GM19043 (cell line): Measurements from ENCODE around the gene EDNRA.

Source experiments
- ATAC-seq: cut with Tn5 transposase; IDR thresholded peaks from one replicate; pipeline ENCODE4 v1.9.1; 2021; ENCODE audit warnings: low read depth; ENCODE audit not compliant: unreplicated experiment

The EDNRA gene

DNA sequence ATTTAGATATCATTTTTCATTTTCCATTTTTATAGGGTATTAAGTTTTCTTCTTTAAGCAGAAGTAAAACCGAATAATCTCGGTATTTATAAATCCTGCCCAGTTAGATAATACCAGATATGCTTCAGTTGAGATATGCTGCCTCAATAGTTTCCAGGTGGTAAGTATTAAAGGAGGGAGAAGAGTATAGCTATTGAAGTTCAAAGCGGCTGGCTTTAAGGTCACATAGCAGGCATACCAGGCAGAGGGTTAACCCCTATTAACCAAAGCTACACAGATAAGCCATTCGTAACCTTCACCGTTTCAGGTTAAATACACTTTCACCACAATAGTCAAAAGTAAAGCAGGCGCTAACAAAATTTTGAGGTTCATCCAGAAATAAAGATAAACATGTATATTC lies 54.2 kb downstream of the EDNRA start:
- ATAC-seq = no peak

DNA sequence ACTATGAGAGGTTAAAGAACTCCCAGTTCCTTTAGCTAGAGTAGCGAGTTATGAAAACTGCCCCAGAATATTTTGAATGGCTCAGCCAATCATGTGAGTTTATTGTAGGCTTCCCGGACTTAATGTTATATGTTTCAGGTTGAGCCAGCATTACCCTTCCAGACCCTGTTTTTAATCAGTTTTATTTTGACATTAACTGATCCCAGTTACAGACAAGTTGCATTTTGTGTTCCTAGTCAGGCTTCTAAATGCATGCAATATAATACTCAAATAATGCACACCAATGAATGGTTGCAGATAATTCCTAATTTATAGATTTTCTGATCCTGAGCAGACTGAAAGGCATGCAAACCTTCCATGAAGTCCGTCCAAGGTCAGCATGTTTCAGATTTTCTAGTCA lies 57.8 kb downstream of the EDNRA start:
- ATAC-seq = no peak

DNA sequence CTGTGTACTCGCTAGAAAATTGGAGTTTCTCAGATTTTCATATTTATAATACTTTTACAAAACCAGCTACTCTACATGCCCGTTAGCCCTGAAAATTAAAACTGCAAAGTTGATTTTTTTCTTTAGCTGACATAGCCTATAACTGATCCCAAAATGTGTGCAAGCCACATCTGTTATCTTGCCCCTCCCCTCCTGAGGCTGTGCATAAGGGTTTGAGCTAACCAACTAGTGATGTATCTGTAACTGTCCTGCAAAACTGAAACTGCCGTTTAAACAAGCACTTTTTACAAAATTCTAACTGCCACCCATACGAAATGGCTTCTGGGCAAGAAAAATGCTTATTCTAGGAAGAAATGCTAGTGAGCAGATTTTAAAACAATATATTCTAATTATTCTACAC lies 59.1 kb downstream of the EDNRA start:
- ATAC-seq = no peak

DNA sequence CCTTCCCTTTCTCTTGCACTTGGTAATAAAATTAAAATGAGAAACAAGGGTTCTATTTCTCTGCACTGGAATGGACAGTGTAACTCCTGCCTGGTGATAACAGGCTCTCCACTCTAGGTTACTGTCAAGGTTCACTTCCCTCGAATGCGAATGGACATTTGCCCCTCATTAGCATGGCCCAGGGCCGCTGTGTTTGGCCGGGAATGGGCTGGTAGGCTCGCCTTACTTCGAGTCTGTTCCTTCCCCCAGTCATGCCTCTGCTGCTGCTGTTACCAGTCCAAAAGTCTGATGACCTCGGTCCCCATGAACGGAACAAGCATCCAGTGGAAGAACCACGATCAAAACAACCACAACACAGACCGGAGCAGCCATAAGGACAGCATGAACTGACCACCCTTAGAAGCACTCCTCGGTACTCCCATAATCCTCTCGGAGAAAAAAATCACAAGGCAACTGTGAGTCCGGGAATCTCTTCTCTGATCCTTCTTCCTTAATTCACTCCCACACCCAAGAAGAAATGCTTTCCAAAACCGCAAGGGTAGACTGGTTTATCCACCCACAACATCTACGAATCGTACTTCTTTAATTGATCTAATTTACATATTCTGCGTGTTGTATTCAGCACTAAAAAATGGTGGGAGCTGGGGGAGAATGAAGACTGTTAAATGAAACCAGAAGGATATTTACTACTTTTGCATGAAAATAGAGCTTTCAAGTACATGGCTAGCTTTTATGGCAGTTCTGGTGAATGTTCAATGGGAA lies 61.5 kb downstream of the EDNRA start:
- ATAC-seq = no peak

DNA sequence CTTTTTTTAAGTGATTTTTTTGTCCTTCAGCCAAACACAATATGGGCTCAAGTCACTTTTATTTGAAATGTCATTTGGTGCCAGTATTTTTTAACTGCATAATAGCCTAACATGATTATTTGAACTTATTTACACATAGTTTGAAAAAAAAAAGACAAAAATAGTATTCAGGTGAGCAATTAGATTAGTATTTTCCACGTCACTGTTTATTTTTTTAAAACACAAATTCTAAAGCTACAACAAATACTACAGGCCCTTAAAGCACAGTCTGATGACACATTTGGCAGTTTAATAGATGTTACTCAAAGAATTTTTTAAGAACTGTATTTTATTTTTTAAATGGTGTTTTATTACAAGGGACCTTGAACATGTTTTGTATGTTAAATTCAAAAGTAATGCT lies 62.1 kb downstream of the EDNRA start:
- ATAC-seq = no peak

DNA sequence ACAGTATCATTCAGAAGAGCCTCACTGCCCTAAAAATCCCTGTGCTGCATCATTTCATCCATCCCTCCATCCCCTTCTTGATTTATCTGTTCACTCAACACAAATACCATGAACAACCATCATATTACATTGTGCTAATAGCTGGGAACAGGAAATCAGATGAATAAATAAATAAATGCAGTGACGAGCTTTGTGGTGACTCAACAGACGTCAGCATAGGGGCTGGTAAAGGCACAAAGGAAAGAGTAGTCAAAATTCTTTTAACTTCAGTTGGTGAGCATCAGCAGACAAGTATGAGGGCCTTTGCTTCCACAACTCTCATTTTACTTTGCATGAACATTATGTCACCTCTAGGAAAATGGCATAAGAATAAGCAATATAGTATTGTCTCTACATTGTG lies 65.5 kb downstream of the EDNRA start:
- ATAC-seq = no peak

DNA sequence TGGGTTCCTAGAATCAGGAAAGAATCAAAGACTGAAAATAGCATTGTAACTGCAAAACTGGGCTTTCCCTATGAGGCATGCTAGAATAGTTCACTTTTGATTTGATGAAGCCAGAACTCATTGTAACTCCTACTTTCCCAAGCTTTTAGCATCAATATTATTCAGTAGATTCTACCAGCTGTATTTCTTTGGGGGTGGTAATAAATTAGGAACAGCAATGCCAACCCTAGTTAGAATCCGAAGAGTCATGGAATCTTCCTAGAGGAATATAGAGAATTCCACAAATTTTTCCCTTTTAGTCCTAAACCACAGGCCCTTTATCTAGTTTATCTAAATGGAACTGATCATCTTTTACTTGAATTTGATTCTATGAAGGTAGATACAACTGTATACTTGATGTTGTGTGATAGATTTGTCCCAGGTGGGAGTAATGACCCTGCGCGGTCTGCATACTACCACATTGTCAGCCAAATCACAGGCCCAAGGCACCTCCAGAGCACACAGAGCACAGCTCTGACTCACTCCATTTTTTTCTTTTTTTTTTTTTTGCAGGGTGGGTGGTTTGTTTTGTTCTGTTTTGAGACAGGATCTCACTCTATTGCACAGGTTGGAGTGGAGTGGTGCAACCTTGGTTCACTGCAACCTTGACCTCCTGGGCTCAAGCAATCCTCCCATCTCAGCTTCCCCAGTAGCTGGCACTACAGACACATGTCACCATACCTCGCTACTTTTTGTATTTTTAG lies 66.6 kb downstream of the EDNRA start:
- no peak for ATAC-seq

DNA sequence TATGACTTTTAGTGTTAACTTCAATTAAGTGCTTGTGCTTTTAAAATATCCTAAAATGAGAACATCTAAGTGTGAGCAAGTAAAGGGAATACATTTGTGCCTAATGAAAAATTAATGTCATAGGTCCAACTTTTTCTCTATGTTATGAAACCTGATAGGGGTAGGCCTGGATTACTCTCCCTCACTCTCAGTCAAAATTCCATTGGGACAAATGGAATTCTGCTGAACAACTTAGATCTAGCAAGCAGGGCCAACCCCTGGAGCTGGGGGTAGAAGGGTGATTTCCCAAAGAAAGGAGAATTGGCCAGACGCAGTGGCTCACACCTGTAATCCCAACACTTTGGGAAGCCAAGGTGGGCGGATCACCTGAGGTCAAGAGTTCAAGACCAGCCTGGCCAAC lies 67.4 kb downstream of the EDNRA start:
- no peak for ATAC-seq

DNA sequence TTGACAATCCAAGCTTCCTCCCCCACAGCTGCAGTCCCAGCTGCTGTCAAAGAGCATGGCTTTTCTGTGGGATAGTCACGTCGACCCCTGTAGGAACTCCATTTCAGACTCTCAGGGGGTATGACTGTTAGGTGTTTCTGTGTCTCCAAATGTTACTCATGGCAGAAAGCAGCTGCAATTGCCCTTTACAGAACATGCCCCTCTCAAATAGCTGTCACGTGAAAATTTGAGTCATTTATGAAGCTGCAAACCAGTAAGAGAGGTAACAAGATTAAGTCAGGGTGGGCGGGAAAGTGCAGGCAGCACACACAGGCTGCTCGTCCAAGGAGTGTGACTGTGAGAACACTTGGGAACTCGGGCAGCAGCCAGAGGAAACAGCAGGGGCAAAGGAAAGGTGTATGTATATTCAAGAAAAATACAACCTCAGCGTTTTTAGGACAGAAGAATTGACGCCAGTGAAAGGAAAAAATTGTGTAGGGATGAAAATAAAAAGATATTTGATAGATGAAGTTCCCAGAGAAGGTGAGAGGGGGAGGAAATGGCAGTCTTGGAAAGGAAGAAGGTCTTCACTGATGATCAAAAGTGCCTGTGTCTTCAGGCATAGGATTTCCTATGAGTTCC lies 69.8 kb downstream of the EDNRA start:
- ATAC-seq = peak; percentile 59

DNA sequence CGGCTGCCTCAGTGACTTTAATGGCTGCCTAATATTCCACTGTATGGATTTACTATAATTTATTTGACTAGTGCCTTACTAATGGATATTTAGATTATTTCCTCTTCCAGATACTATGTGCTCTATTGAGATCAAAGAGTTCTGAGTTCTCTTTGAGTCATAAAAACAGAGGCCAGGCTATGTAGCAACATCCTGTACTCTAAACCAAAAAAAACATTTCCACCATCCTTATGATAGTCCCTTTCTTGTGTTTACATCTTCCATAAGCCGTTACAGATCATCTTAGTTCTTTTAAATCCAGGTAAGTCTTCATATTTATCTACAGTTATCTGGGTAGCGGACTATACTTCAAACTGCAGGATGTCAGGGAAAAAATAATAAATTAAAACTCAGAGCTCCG lies 79.7 kb downstream of the EDNRA start:
- no peak for ATAC-seq

DNA sequence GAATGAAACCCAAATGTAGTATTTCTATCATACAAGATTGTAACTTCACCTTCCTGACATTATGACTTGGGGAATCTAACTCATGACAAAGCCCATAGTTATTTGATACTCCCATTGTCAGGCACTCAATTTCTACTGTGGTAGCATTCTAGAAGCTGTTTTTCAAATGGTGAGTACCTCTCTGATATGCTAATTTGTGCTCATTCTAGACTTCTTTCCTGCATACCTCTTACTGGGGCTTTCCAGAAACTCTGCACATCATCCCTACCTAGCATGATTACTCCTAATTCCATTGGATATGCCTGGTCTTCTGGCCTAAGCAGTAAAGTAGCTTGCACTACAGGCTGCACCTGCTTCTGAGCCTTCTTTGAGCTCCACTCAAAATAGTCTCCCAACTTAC lies 85.9 kb downstream of the EDNRA start:
- no peak for ATAC-seq

DNA sequence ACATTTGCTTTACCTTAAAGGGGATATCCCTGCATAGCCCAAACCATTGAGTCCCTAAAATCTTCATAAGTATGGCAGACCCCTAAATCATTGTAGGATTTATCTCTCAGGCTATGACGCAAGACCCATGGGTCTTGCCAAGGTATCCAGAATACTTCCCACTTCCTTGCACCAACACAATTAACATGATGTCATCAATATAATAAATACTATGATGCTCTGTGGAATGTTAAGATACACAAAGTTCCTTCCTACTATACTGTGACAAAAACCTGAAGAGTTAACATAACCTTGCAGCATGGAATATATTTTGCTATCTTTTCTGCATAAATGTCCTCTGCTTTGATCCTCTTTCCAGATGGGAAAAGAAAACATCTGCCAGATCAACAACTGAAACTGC lies 86.4 kb downstream of the EDNRA start:
- no peak for ATAC-seq

DNA sequence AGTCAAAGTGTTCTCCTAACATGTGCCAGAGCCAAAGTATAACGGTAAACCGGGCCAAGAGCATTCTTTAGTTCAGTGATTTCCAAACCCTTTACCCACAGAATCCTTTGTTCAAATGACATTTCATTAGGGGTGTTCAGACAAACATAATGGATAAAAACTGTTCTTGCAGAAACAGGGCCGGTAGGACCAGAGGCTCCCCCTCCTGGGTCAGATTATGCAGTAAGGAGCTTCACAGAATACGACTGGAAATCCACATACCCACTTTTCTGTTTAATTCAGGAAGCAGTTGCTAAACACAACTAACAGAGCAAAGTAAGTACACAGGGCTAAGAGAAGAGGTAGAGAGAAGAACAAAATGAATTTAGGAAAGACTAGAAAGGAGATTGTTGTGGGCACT lies 89.7 kb downstream of the EDNRA start:
- no peak for ATAC-seq

DNA sequence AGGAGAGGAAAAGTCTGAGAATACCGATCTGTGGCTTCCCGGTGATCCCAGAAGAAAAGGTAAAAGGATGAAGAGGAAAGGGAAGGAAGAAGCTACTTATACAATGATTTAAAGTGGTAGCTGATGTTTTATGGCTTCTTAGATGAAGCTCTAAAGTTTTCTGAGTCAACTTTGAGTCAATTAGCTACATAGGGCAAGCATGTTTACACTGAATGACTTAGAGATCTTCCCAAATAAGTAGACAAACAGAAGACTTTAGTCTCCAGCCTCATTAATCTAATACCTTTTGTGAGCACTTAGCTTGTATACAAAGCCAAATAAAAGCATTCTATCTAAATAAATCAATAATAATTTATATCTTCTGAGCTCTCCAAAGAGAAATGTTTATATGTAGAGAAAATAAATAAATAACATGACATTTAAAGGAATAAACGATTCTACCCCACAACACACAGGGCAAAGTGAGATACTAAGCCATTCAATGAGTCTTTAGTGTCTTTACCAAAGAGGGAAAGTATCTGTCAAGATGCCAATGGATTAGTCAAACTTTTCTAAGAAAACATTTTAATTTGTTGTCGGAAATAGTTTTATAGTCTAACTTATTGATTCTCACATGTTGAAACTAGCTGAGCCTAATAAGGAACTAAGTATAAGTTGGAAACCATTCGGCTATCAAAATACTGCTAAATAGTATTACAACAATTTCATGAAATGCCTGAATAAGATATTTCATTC lies 90.3 kb downstream of the EDNRA start:
- ATAC-seq = no peak

DNA sequence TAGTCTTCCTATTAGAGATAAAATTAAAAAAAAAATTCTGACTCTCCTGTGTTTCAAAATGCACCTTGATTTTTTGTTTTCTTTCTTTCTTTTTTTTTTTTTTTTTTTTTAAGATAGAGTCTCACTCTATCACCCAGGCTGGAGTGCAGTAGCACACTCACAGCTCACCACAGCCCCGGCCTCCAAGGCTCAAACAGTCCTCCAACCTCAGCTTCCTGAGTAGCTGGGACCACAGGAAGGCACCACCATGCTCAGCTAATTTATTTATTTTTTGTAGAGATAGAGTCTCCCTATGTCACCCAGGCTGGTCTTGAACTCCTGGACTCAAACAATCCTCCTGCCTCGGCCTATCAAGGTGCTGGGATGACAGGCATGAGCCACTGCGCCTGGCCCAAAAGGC lies 95.2 kb downstream of the EDNRA start:
- ATAC-seq = no peak

DNA sequence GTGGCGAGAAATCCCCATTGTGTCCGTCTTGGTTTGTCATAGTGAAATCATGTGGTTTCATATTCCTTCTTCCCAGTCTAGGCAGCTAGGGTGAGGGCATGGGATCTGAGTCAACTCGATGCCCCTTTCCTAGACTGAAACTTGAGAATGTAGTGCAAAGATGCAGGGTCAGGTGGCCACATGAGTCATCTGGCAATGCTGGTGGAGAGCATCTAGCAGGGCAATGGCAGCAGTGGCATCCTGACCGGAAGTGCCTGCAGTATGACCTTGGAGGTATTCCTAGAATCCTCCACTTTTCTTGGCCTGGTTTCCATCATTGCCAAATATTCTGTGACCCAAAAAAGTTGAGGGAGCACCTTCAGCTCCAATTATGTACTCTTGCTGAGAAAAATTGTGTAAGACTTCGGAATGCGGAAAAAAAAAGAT lies 97.2 kb downstream of the EDNRA start:
- ATAC-seq = no peak

DNA sequence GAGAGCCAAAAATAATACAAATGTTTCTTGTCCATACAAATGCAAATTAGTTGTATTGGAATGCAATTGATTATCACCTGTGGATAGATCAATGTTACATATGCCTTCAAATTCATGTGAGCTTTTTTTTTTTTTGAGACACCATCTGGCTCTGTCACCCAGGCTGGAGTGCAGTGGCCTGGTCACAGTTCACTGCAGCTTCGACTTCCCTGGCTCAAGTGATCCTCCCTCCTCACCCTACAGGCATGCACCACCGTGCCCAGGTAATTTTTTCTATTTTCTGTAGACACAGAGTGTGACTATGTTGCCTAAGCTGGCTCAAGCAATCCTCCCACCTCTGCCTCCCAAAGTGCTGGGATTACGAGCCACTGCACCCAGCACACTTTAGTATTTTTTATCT lies 97.7 kb downstream of the EDNRA start:
- no peak for ATAC-seq

DNA sequence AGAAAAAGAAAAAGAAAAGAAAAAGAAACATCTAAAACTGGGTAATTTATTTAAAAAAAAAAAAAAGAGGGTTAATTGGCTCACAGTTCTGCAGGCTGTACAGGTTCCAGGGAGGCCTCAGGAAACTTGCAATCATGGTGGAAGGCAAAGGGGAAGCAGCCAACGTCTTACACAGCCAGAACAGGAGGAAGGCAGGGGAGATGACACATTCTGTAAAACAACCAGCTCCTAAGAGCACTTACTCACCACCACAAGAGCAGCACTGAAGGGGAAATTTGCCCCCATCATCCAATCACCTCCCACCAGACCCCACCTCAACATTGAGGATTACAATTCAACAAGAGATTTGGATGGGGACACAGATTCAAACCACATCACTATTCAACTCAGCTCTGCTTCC lies 99.5 kb downstream of the EDNRA start:
- ATAC-seq = no peak

DNA sequence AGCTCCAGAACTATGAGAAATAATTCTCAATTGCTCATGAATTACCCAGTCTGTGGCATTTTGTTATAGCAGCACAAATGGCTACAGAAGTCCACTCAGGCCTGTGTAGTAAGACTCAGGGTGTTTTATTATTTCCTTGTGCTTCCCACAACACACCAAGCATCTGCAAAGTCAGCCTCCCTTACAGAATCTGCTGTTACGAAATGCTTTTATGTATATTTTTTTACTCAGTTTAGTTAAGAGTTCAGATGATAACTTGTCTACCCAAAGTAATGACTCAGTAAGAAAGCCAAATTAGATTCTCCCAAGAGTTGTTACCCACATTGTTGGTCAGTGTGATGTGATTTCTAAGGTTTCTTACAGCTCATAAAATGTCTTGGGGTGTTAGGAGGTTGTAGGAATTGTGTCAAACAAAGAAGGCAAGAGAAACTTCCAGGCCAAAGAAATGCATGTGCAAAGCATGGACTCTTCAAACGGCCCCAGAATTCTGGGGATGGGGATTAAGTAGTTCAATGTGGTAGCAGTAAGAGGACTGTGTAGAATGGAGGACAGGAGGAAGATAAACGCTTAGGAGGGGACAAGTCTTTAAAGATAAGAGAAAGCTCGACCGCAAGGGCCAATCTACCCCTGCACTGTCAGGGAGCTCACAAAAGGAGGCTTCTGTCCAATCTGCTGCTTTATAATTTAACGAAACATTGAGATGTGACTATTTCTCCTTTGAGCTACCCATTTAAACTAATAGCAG lies 100.9 kb downstream of the EDNRA start:
- ATAC-seq = no peak

DNA sequence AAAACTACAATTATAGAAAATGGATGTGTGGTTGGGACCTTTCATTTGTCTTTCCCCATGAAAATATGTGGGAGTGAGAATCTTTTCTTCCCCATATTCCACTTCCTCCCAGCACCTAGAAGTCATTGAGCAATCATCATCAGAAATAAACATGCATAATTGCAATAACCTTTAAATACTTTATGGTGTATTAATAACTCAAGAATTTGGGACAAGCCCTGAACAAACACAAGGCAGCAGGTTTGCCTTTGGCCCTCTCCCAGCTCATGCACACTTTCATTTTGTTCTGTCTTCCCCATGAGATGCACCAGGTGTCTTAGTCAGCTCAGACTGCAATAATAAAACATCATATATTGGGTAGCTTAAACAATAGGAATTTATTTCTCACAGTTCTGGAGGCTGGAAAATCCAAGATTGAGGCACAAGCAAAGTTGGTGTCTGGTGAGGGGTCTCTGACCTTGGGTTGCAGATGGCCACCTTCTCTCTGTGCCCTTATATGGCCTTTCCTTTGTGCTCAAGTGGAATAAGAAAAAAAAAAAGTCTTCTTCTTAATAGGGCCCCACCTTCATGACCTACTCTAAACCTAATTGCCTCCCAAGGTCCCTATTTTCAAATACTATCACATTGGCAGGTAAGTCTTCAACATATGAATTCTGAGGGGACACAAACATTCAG lies 101.6 kb downstream of the EDNRA start:
- ATAC-seq = no peak
